ENCODE results near the gene EFHC1.

- no peak for TF ChIP-seq CTCF (optimal IDR thresholded peaks at IDR 0.05 in 1 of 3, IDR thresholded peaks at IDR 0.05 in 1 of 3, conservative IDR thresholded peaks at IDR 0.05 in 1 of 3; ENCODE audit: extremely low read depth in 1 of 3, insufficient read depth in 2 of 3, low read length in 3 of 3)
- no peak for TF ChIP-seq EZH2 (IDR thresholded peaks at IDR 0.05; ENCODE audit: low read length)
Observed at GRCh38 chr6:52507557-52508260, 87.6 kb downstream of the EFHC1 start.

Measured in keratinocyte (primary cell).